ENCODE data around the gene FOXO3.

The FOXO3 gene

GRCh38 chr6:108694816-108695215 lies 134.1 kb downstream of the FOXO3 start:
- no peak overlapping the region for H3K4me3 ChIP-seq (ENCODE audit: insufficient read depth, low read depth, low read length)
- no peaks in the 10 kb centered on the region for H3K36me3 ChIP-seq (ENCODE audit: control insufficient read depth, insufficient read depth, low read length)
- 85 to 86% methylated on average over 6 of the region's 6 CpGs for WGBS, 2 experiments
- H3K4me1 ChIP-seq (ENCODE audit: control insufficient read depth, insufficient read depth, low read length), result no peaks in the 10 kb centered on the region
- H3K9me3 ChIP-seq (ENCODE audit: control insufficient read depth, low read length), result no peaks in the 10 kb centered on the region
- no peak overlapping the region for H3K27ac ChIP-seq (ENCODE audit: insufficient read depth, low read depth, low read length, poor library complexity, severe bottlenecking)
- H3K27me3 ChIP-seq (ENCODE audit: control insufficient read depth, insufficient read depth, low read length, poor library complexity, severe bottlenecking), result no peaks in the 10 kb centered on the region

GRCh38 chr6:108697561-108698161 lies 136.9 kb downstream of the FOXO3 start:
- H3K36me3 ChIP-seq (ENCODE audit: control insufficient read depth, insufficient read depth, low read length), result no peaks in the 10 kb centered on the region
- H3K4me1 ChIP-seq (ENCODE audit: control insufficient read depth, insufficient read depth, low read length), result no peaks in the 10 kb centered on the region
- H3K27me3 ChIP-seq (ENCODE audit: control insufficient read depth, insufficient read depth, low read length, poor library complexity, severe bottlenecking), result no peaks in the 10 kb centered on the region
- WGBS, 2 experiments, result 92 to 95% methylated on average over 15 of the region's 15 CpGs
- H3K4me3 ChIP-seq (ENCODE audit: insufficient read depth, low read depth, low read length), result no peak overlapping the region
- H3K27ac ChIP-seq (ENCODE audit: insufficient read depth, low read depth, low read length, poor library complexity, severe bottlenecking), result no peak overlapping the region
- peaks cover 6% of the 10 kb centered on the region for H3K9me3 ChIP-seq (ENCODE audit: control insufficient read depth, low read length)

- H3K9me3 ChIP-seq (ENCODE audit: control insufficient read depth, low read length), result peaks cover 6% of the 10 kb centered on the region
- no peaks in the 10 kb centered on the region for H3K4me1 ChIP-seq (ENCODE audit: control insufficient read depth, insufficient read depth, low read length)
- H3K36me3 ChIP-seq (ENCODE audit: control insufficient read depth, insufficient read depth, low read length), result no peaks in the 10 kb centered on the region
- H3K27me3 ChIP-seq (ENCODE audit: control insufficient read depth, insufficient read depth, low read length, poor library complexity, severe bottlenecking), result no peaks in the 10 kb centered on the region
- WGBS, 2 experiments, result 88 to 90% methylated on average over 11 of the region's 11 CpGs
- no peak overlapping the region for H3K27ac ChIP-seq (ENCODE audit: insufficient read depth, low read depth, low read length, poor library complexity, severe bottlenecking)
- H3K4me3 ChIP-seq (ENCODE audit: insufficient read depth, low read depth, low read length), result no peak overlapping the region
Measured at GRCh38 chr6:108698593-108699289, 138.0 kb downstream of the FOXO3 start.

GRCh38 chr6:108699290-108700041 lies 138.7 kb downstream of the FOXO3 start:
- Histone ChIP-seq H3K27me3 (ENCODE audit: control insufficient read depth, insufficient read depth, low read length, poor library complexity, severe bottlenecking) (no peaks in the 10 kb centered on the region), H3K27ac (ENCODE audit: insufficient read depth, low read depth, low read length, poor library complexity, severe bottlenecking) (no peak overlapping the region), H3K4me3 (ENCODE audit: insufficient read depth, low read depth, low read length) (no peak overlapping the region), H3K9me3 (ENCODE audit: control insufficient read depth, low read length) (peaks cover 6% of the 10 kb centered on the region), H3K36me3 (ENCODE audit: control insufficient read depth, insufficient read depth, low read length) (no peaks in the 10 kb centered on the region), H3K4me1 (ENCODE audit: control insufficient read depth, insufficient read depth, low read length) (no peaks in the 10 kb centered on the region)
- 70 to 75% methylated on average over 17 of the region's 17 CpGs for WGBS, 2 experiments

GRCh38 chr6:108702106-108702851 lies 141.6 kb downstream of the FOXO3 start:
- Histone ChIP-seq H3K27me3 (ENCODE audit: control insufficient read depth, insufficient read depth, low read length, poor library complexity, severe bottlenecking) (no peaks in the 10 kb centered on the region), H3K9me3 (ENCODE audit: control insufficient read depth, low read length) (peaks cover 6% of the 10 kb centered on the region), H3K36me3 (ENCODE audit: control insufficient read depth, insufficient read depth, low read length) (no peaks in the 10 kb centered on the region), H3K4me3 (ENCODE audit: insufficient read depth, low read depth, low read length) (no peak overlapping the region), H3K4me1 (ENCODE audit: control insufficient read depth, insufficient read depth, low read length) (peaks cover 8% of the 10 kb centered on the region), H3K27ac (ENCODE audit: insufficient read depth, low read depth, low read length, poor library complexity, severe bottlenecking) (no peak overlapping the region)
- WGBS, 2 experiments, result 91% methylated on average over 1 of the region's 1 CpG; no CpG with 5 or more reads in 1 of the 2 experiments

- H3K27me3 ChIP-seq (ENCODE audit: control insufficient read depth, insufficient read depth, low read length, poor library complexity, severe bottlenecking), result no peaks in the 10 kb centered on the region
- 83 to 88% methylated on average over 8 of the region's 8 CpGs for WGBS, 2 experiments
- no peak overlapping the region for H3K4me3 ChIP-seq (ENCODE audit: insufficient read depth, low read depth, low read length)
- H3K36me3 ChIP-seq (ENCODE audit: control insufficient read depth, insufficient read depth, low read length), result no peaks in the 10 kb centered on the region
- H3K4me1 ChIP-seq (ENCODE audit: control insufficient read depth, insufficient read depth, low read length), result peaks cover 18% of the 10 kb centered on the region
- H3K27ac ChIP-seq (ENCODE audit: insufficient read depth, low read depth, low read length, poor library complexity, severe bottlenecking), result no peak overlapping the region
- H3K9me3 ChIP-seq (ENCODE audit: control insufficient read depth, low read length), result peaks cover 6% of the 10 kb centered on the region
Measured at GRCh38 chr6:108706649-108707048, 145.9 kb downstream of the FOXO3 start.

DNA sequence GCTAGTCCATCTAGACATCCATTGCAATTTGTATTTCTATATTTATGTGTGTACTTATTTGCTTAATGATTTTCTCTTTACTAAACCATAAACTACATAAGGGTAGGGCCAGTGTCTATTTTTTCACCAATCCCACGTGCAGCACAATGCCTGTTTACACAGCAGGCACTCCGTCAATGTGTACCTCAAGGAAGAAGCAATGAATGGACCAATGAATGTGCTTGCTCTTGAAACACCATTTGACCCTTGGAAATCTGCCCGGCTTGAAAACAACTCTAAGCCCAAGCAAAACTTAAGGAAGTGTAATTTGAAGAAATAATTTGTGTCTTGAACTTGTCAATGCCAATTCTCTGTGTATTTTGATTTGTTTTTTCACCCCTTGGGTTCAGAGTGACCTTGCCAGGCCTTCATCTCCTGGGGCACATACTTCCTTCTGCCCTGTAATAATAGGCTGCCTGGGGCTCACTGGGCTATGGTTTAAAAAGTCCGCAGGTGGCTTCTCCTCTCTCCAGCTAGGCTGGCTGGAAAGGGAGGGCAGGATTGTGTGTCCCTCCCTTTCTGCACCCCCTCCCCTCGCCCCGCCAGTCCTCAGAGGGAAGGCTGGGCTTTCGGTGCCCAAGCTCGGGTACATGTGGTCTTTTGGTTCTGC lies 146.7 kb downstream of the FOXO3 start:
- WGBS, 2 experiments, result 55 to 62% methylated on average over 8 of the region's 8 CpGs
- H3K4me1 ChIP-seq (ENCODE audit: control insufficient read depth, insufficient read depth, low read length), result peaks cover 18% of the 10 kb centered on the region
- H3K27me3 ChIP-seq (ENCODE audit: control insufficient read depth, insufficient read depth, low read length, poor library complexity, severe bottlenecking), result no peaks in the 10 kb centered on the region
- H3K36me3 ChIP-seq (ENCODE audit: control insufficient read depth, insufficient read depth, low read length), result no peaks in the 10 kb centered on the region
- no peak overlapping the region for H3K27ac ChIP-seq (ENCODE audit: insufficient read depth, low read depth, low read length, poor library complexity, severe bottlenecking)
- no peaks in the 10 kb centered on the region for H3K9me3 ChIP-seq (ENCODE audit: control insufficient read depth, low read length)
- H3K4me3 ChIP-seq (ENCODE audit: insufficient read depth, low read depth, low read length), result no peak overlapping the region

- Histone ChIP-seq H3K27ac (ENCODE audit: insufficient read depth, low read depth, low read length, poor library complexity, severe bottlenecking) (no peak overlapping the region), H3K9me3 (ENCODE audit: control insufficient read depth, low read length) (no peaks in the 10 kb centered on the region), H3K27me3 (ENCODE audit: control insufficient read depth, insufficient read depth, low read length, poor library complexity, severe bottlenecking) (no peaks in the 10 kb centered on the region), H3K4me1 (ENCODE audit: control insufficient read depth, insufficient read depth, low read length) (peaks cover 18% of the 10 kb centered on the region), H3K4me3 (ENCODE audit: insufficient read depth, low read depth, low read length) (no peak overlapping the region), H3K36me3 (ENCODE audit: control insufficient read depth, insufficient read depth, low read length) (no peaks in the 10 kb centered on the region)
- 93 to 94% methylated on average over 4 of the region's 4 CpGs for WGBS, 2 experiments
Measured at GRCh38 chr6:108710030-108710429, 149.3 kb downstream of the FOXO3 start.

GRCh38 chr6:108710551-108710950 lies 149.8 kb downstream of the FOXO3 start:
- no peaks in the 10 kb centered on the region for H3K27me3 ChIP-seq (ENCODE audit: control insufficient read depth, insufficient read depth, low read length, poor library complexity, severe bottlenecking)
- 87 to 88% methylated on average over 7 of the region's 7 CpGs for WGBS, 2 experiments

More at GRCh38 chr6:108710551-108710950, 149.8 kb downstream of the FOXO3 start:
- Histone ChIP-seq H3K9me3 (ENCODE audit: control insufficient read depth, low read length) (no peaks in the 10 kb centered on the region), H3K4me3 (ENCODE audit: insufficient read depth, low read depth, low read length) (no peak overlapping the region), H3K4me1 (ENCODE audit: control insufficient read depth, insufficient read depth, low read length) (peaks cover 18% of the 10 kb centered on the region), H3K36me3 (ENCODE audit: control insufficient read depth, insufficient read depth, low read length) (no peaks in the 10 kb centered on the region), H3K27ac (ENCODE audit: insufficient read depth, low read depth, low read length, poor library complexity, severe bottlenecking) (no peak overlapping the region)
